Hepatic stellate cell (primary cell): ENCODE measurements around the gene PPP1R1C.

Experiments
- DNase-seq: peaks from one replicate; pipeline ENCODE4 v3.0.0; 2011; ENCODE audit warnings: low spot score

PPP1R1C gene

DNA sequence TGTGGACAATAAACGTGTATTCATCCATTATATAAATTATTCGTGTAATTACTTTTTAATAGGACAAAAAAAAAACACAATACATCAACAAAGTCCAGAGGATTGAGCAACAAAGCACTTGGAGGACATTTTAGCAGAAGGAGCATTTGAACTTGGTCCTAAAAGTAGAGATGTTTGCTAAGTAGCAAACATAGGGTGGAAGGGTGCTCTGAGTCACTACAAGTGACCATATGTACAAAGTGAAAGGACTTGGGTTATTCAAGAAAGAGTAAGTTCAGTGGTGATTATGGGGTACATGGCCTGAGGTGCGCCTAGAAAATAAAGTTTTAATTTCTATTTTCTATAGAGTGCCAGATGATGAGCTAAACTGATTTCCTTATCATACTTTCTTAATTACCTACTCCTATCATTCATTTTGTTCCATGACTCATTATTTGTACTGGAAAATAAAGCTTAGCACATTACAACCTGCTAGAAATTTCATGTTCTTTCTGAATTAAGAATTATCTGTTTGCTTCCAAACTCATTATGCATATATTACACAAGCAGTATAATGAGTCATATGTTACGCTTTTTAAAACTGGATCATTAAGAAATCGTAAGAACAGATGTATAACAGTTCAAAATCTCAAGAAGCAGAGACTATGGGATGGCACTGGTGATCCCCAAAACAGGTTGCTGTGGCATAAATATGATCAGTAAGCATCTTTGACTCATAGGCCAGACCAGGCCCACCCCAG lies 13.1 kb upstream of the PPP1R1C start:
- DNase-seq = no peak

DNA sequence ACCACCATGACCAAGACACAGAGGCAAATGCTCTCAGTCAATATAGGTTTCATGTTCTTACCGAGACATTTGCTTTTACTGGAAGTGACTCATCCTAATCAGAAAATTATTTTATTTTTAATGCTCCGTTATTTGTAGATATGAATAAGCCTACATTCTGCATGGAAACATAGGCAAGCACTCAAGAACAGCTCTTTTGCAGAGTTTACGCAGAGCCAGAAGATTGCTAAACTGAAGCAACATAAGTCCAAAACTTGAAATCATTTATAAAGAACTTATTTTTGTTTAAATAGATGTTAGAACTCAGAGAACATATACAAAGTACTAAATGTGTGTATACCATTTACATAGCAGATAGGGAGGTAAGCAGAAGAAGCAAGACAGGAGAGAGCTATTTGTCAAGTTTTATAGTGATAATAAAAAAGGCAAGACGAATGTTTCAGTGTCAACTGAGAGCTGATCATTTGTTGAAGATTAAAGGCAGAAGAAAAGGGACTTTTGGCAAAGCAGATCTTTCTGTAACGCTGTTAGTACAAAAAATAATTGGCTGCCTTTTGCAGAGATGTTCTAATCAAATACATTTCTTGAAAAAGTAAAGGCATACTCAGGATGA lies 12.4 kb upstream of the PPP1R1C start:
- no peak for DNase-seq

DNA sequence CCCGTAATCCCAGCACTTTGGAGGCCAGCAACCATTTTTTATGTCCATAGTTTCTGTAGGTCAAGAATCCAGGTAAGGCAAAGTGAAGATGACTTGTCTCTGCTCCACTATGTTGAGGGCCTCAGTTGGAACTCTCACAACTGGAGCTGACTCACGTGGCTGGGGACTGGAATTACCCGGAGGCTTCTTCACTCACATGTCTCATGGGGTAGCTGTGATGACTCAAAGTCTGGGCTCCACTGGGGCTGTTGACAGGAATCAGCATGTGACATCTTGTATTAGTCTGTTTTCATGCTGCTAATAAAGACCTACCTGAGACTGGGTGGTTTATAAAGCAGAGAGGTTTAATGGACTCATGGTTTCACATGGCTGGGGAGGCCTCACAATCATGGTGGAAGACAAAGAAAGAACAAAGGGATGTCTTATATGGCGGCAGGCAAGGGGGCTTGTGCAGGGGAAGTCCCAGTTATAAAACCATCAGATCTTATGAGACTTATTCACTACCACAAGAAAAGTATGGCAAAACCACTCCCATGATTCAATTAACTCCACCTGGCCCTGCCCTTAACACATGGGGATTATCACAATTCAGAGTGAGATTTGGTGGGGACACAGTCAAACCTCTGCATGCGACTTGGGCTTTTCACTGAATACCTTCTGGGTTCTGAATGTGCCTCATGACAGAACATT lies 7.8 kb upstream of the PPP1R1C start:
- no peak for DNase-seq

DNA sequence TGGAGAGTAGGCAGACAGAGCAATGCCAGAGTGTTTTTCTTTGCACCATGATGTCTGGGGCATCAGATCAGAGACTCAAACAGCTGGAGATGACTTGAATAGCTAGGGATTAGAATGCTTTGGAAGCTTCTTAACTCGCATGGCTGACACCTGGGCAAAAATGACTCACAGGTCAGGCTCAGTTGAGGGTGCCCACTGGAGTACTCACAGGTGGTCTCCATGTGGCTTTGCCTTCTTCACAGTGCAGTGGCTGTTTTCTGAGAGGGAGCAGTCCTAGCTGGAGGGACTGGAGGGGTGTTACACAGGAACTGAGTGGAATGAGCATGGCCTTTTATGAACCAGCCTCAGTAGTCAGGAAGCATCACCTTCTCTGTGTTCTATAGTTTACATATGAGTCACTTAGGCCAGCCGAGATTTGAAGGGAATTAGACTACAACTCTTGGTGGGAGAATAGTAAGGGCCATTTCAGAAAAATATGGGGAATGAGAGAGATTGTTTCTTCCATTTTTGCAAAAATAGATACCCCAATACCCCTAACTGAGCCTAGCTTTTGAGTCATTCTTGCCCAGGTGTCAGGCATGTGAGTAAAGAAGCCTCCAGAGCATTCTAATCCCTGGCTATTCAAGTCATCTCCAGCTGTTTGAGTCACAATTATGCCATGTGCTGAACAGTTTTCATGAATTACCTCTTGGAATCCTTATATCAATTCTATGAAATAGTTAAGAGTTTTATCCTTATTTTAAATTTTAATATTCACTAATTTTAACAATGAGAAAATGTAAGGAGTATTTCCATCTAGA lies 7.1 kb upstream of the PPP1R1C start:
- DNase-seq = no peak

DNA sequence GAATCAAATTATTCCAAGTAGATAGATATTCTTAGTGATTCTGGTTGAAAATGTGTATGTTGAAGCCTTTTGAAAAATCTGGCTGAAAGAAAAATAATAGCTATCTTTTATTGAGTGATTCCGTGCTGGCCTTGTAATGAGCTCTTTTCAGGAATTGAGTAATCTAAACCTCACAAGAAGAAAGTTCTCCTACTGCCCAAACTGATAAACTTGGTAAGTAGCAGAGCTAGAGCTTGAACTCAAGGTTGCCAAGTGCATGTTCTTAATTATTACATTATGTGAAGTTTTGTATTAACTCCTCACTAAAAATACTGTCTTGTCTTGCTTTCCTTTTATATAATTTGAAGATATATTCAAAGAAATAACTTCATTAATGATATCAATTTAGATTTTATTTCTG lies 1.6 kb upstream of the PPP1R1C start:
- no peak for DNase-seq

DNA sequence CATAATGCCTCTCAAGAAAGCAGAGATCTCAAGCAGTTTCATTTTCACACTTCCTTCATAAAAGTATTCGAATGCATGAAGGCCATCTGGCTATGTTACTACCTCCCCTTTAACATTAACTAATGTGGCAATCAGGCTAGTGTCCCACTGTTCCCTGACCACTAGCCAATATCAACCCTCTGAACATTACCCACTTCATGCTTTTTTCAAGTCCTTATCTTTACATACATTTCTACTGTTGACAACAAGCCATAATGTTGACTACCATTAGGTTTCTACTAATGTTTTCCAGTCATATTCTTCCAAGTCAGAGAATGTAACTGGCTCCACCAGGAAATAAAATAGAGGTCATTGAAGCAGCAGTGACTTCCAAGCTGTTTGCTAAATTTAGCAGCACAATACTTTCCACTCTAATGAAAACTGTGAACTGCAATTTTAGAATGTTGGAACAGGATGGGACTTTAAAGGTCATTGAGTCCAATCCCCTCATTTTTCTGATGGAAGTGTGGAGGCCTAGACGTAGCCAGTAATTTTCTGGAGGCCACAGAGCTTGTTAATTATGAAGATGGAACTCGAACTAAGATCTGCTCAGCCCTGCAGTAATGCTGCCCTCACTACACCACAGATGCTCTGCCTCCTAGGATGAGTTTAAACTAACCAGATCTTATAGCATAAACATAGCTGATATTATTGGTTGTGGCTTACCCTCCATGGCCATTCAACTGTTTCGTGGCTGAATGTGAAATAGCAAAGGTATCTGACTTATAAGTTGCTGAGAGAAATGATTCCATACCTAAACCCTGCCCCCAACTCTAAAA lies 630 bp upstream of the PPP1R1C start:
- no peak for DNase-seq

DNA sequence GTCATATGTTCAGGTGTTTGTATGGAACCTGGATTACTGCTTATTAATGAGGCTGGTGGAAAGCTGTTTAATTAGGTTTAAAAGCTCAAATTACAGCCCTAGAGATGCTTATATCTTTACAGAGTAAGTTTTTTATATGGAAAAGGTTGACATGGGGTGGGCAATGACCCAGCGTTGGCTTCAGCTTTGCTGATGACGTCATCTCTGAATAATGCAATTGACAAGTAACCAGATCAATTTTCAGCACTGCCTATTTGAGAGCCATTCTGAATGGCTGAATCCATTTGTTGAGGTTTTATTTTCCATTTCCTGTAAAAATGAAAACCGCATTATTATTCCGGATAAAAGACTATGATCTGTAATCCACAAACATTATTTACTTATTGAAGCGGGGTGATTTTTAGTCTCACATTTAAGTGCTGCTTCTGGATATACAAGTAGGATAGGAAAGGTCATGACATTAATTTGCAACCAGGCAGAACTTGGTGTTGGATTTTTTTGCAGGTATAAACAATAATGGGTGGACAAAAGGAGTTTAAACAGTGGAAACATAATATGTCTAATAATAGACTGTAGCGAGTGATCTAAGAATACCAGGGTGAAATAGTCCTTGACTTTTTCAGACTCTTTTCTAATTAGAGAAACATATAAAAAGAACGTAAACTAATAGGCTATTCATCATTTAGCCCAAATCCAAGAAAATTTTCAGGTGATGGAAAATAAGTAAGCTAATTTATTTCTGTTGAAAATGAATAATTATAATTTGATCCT lies 2.7 kb downstream of the PPP1R1C start:
- no peak for DNase-seq

DNA sequence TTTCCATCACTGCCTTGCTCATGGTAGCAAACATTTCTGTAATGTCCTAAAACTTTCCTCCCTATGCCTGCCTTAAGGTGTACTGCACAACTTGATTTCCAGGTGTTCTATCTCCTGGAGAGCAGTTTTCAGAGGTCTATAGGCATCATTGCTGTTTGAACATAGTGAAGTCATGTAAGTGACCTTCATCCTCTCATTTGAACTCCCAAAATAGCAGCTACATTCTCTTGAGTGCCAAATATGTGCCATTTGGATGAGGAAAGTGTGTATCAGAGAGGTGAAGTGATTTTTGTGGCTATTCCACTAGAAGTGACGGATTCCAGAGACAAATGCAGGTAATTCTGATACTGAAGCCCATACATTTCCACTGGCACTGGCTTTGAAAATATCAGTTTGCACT lies 3.4 kb downstream of the PPP1R1C start:
- no peak for DNase-seq

DNA sequence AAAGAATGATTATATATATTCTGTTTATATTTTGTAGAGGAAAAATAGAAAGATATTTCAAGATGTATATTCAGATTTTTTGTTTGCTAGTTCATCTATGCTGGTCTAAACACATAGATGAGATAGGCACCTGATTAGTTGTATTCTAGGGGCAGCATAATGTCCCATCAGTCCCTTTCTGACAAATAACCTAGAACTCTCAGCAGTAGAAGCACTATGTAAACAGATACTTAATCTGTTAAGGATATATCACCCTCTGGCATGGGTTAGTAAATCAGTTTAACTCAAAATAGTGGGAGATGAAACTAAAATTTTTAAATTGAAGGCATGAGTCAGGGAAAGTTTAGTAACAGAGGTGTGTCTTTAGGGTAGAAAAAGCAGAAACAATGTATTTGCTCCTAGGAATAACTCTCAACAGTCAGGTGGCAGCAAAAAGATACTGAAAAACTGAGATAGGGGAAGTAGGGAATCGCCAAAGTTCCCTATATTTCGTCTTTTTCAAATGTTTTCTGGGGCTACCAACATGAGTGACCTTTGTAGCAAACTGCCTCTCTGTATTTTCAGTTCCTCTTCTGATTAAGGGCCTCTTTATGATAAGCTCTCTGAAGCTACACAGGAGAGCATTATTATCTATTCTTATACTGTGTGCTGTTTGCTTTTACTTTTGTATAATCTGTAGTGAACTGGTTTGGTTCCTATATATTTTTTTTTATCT lies 5.7 kb downstream of the PPP1R1C start:
- no peak for DNase-seq

DNA sequence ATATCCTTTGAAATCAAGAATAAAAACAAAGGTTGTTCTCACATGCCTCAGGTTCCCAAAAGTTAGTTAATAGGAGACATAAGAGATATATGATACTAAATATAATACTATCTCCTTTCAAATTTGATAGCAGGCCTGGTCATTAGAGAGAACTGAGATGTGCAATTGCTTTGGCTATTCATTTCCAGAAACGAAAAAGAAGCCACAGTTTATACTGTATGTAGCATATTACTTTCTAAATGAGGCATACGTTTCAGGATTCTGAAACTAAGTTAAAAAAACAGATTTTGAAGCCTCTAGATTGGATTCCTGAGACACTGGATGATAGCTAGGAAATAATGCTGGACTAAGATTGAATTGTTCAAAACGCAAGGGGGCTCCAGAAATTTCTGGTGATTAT lies 7.1 kb downstream of the PPP1R1C start:
- DNase-seq = no peak

DNA sequence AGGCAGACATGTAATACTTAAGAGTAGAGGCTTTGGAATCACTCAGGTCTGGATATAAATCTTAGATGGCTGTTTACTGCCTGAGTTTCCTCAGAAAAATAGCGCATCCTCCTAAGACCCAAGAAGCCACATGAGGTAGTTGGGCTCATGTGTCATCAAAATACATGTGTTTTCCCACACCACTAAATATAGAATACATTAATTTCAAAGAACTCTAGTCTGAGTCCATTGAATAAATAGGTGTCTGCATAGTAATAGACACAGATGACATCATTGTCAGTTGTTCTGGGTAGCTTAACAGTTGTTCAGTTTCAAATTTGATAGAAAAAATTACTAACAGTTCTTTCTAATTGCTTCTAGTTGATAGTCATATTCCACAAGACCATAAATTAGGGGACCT lies 9.6 kb downstream of the PPP1R1C start:
- DNase-seq = no peak

DNA sequence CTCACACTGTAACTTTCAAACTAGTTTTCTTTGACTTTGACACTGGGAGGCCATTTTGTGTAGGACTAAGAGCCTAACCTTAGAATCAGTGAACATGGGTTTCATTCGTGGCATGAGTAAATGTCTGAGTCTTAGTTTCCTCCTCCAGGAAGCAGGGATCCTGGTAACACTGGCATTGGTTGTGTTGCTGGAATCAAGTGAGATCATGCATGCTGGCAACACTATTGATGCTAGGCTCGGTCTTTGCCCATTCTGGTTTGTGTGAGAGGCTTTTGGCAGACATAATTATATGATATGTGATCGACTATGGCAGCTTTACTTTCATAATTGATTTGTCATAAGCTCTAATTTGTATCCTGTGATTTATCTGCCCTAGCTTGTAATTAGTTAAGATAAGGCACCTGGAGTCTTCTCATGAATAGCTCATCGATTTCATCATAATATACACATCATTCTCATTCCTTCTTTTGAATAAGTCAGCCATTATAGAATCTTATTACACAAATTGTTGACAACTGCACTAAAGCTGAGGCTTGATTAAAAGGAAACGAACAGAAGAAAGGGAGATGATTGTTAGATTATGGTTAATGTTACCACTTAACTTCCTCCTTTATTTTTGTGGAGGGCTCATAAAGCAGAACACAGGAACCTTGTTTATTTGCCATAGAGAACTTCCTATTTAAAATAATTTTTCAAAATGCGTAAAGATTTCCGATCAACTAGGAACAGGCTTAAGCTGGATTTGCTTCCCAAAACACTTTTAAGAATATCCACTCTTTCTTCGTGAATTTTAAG lies 12.6 kb downstream of the PPP1R1C start:
- no peak for DNase-seq

DNA sequence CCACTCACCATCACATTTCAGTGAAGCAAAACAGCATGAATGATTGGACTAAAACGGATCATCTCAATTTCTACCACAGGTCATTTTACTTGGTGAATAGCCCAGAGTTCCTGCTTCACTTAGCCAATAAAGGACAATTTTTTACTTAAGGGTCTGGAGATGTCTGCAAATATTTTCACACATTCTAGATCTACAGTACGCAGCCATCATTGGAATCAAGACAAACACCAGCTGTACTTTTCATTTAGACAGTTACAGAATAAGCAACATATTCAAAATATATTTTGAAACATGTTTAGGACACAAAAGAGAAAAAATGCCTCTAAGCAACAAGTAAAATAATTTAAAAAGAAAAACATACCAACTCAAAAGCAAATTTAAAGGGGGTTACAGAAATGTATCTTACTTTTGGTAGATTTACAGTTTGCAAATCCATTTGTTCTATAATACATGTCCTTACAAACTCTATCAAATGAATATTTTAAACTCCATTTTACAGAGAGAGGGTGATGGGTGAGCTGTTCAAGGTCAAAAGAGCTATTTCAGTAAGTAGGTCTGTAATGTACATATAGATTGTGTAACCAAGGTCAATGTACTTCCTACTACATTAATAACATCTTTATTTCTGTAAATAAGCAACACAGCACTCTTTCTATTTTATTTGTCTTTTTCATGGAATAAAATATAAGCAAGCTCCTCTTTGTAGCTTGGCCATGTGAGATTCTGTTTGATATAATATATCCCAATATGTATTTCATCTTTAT lies 13.4 kb downstream of the PPP1R1C start:
- no peak for DNase-seq

DNA sequence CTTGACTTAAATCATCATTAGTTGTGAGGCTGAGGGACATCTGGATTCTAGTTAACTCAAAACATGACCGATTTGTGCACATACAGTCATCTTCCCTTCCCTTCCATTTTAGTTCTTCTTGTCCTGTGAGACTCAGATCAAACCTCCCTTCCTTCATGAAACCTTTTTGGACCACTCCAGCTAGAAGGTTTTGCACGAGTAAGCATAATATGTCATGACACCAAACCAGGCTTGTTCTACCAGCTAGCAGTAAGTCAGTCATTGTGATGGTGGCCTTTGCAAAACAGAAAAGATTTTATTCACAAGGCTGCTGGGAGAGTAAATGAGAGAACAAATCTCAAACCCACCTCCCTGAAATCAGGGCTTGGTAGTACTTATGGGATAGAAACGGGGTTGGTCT lies 14.3 kb downstream of the PPP1R1C start:
- no peak for DNase-seq

DNA sequence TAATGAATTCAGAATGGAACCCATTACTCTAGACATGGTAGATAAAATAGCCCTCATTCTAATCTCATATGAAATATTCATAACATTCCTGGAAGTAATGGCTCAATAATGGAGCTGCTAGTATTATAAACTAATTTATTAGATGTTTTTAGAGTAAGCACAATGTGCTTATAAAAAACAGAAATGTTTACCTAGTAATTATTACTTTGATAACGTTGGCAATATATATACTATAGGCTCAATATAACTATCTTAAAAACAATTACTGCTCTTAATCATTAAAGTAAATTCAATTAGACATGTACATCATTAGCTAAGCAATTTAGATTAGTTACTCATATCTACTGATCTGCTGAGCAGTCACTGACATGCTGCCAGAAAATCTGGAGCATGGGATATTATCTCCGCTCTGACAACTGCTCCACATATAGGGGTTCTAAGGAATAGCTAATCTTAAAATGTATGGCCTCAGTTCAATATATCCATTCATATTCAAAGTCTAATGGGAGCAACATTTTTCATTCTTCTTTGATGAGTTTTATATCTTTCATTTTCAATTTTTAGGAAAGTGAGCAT lies 19.4 kb downstream of the PPP1R1C start:
- no peak for DNase-seq

DNA sequence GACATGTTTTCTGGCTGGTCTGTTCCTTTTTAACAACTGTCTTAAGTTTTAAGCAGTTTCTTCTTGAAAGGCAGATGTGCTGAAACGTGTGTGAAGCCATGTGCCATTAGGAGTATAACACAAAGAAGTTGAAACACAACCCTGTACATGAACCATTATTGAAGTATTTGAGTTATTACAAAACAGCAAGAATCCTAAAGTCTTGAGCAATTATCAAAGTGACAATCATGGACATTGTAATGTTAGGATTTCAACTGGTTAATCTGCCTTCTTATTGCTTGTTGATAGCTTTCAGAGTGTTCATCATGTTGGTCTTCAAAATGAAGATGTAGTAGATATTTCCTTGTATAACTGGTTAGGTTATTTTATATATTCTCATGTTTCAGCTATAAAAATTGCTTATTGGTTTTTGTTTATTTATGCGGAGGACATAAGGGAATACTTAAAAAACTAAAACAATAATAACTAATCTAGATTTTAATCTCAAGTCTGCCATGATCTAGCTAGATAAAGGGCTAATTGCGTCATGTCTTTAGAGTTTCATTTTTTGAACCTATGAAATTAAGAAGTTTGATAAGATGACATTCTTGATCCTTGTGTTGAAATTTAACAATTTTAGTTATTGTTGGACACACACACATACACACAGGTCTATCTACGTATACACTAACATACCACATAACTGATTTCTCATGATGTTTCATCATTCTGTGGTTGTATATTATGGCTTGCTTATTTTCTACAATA lies 21.1 kb downstream of the PPP1R1C start:
- no peak for DNase-seq

DNA sequence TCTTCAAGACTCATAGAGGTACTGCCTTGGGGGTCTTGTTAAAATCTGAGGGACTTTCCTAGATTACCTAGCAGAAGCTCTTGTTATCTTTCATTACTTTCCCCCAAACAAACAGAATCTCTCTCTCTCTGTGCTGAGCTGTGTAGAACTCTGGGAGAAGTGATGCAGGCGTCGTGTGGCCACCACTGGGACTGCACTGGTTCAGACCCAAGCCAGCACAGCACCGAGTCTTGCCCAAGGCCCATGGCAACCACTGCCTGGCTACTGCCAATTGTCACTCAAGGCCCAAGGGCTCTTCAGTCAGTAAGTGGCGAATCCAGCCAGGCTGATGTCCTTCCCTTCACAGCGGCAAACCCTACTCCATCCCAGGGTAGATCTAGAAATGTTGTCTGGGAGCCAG lies 28.6 kb downstream of the PPP1R1C start:
- DNase-seq = no peak
